Measurements from ENCODE around the gene SLC7A14.

Gene SLC7A14

GRCh38 chr3:170469151-170470062 lies 116.5 kb downstream of the SLC7A14 start:
- no peak for DNase-seq

GRCh38 chr3:170467571-170468147 lies 118.2 kb downstream of the SLC7A14 start:
- DNase-seq = no peak

GRCh38 chr3:170467007-170467406 lies 118.9 kb downstream of the SLC7A14 start:
- DNase-seq = no peak

GRCh38 chr3:170465955-170466354 lies 119.9 kb downstream of the SLC7A14 start:
- no peak for DNase-seq

GRCh38 chr3:170463011-170463410 lies 122.9 kb downstream of the SLC7A14 start:
- no peak for DNase-seq

- DNase-seq = no peak
Measured at GRCh38 chr3:170458285-170458684, 127.6 kb downstream of the SLC7A14 start.

GRCh38 chr3:170454509-170454908 lies 131.4 kb downstream of the SLC7A14 start:
- no peak for DNase-seq

- DNase-seq = no peak
Measured at GRCh38 chr3:170450039-170450438, 135.8 kb downstream of the SLC7A14 start.

GRCh38 chr3:170448584-170448983 lies 137.3 kb downstream of the SLC7A14 start:
- no peak for DNase-seq

- no peak for DNase-seq
Measured at GRCh38 chr3:170443457-170443856, 142.4 kb downstream of the SLC7A14 start.

GRCh38 chr3:170442947-170443346 lies 142.9 kb downstream of the SLC7A14 start:
- DNase-seq = no peak

GRCh38 chr3:170441412-170441811 lies 144.5 kb downstream of the SLC7A14 start:
- DNase-seq = no peak

GRCh38 chr3:170440344-170440743 lies 145.5 kb downstream of the SLC7A14 start:
- DNase-seq = no peak

GRCh38 chr3:170438836-170439235 lies 147.0 kb downstream of the SLC7A14 start:
- DNase-seq = no peak

- no peak for DNase-seq
Measured at GRCh38 chr3:170437696-170438407, 148.0 kb downstream of the SLC7A14 start.

- DNase-seq = no peak
Measured at GRCh38 chr3:170437176-170437575, 148.7 kb downstream of the SLC7A14 start.

- no peak for DNase-seq
Measured at GRCh38 chr3:170436697-170437096, 149.2 kb downstream of the SLC7A14 start.

- DNase-seq = no peak
Measured at GRCh38 chr3:170432416-170432815, 153.5 kb downstream of the SLC7A14 start.

- DNase-seq = no peak
Measured at GRCh38 chr3:170431054-170431453, 154.8 kb downstream of the SLC7A14 start.

GRCh38 chr3:170429050-170429449 lies 156.8 kb downstream of the SLC7A14 start:
- DNase-seq = no peak

- DNase-seq = no peak
Measured at GRCh38 chr3:170428095-170428494, 157.8 kb downstream of the SLC7A14 start.

- no peak for DNase-seq
Measured at GRCh38 chr3:170426240-170426797, 159.6 kb downstream of the SLC7A14 start.

GRCh38 chr3:170425491-170426239 lies 160.2 kb downstream of the SLC7A14 start:
- DNase-seq = no peak
